Central memory CD4-positive, alpha-beta T cell (primary cell): ENCODE measurements around the gene ANP32D.
"Not testable (repeated sequence)": the region's sequence is repeated elsewhere in the genome, so short reads cannot be mapped to it uniquely, and the experiment has no call there.

Experiments
- DNase-seq: peaks from one replicate; pipeline ENCODE4 v3.0.0; 2022

The ANP32D gene

GRCh38 chr12:48506836-48507235 lies 34.5 kb downstream of the ANP32D start:
- not testable (repeated sequence) for DNase-seq

- DNase-seq = no peak
Observed at GRCh38 chr12:48508987-48509386, 36.6 kb downstream of the ANP32D start.

GRCh38 chr12:48510111-48510510 lies 37.8 kb downstream of the ANP32D start:
- no peak for DNase-seq

- no peak for DNase-seq
Observed at GRCh38 chr12:48512855-48513254, 40.5 kb downstream of the ANP32D start.

- no peak for DNase-seq
Observed at GRCh38 chr12:48514728-48515127, 42.4 kb downstream of the ANP32D start.

- not testable (repeated sequence) for DNase-seq
Observed at GRCh38 chr12:48520381-48520780, 48.0 kb downstream of the ANP32D start.
